Caco-2 (cell line): ENCODE data around the gene TOR2A. TPM values are rescaled to one million over a fixed set of nuclear protein-coding genes. Genes with fewer than 3 reads are reported as not detected.

Source experiments
- BruUV-seq: library from RNA; stranded (reverse); fragments of 400-500 nt; replicated peaks from 2 replicates; lab custom pipeline; 2021; lab: Mats Ljungman, UMichigan
- CTCF ChIA-PET: fragments of 300-600 bp; sonication (Branson Sonifier 250); formaldehyde crosslinking; loops from one replicate; lab custom pipeline; 2022; ENCODE audit warnings: antibody characterized with exemption; lab: Charles Lee
- POLR2A ChIA-PET: fragments of 300-600 bp; sonication (Branson Sonifier 250); formaldehyde crosslinking; loops from one replicate; lab custom pipeline; 2022; ENCODE audit warnings: antibody characterized with exemption; lab: Charles Lee
- DNase-seq, 2 experiments: peaks; one replicate each; pipeline versions ENCODE4 v3.0.0 to v3.0.0-alpha.2; 2020 to 2022
- H3K27me3 ChIP-seq: replicated peaks from 2 replicates; pipeline ENCODE4 v1.6.0; 2011; ENCODE audit warnings: low read length; ENCODE audit not compliant: control insufficient read depth, insufficient read depth
- H3K36me3 ChIP-seq: 2 replicates; pipeline ENCODE4 v1.5.1; 2011; ENCODE audit warnings: low read length; ENCODE audit not compliant: control insufficient read depth, insufficient read depth
- H3K4me1 ChIP-seq: fragments of 250-450 bp; sonication (Bioruptor Pico); 2 replicates; pipeline ENCODE4 v1.5.1; 2020; ENCODE audit warnings: mild to moderate bottlenecking
- H3K4me3 ChIP-seq: 2 replicates; pipeline ENCODE4 v1.5.1; 2011; ENCODE audit warnings: low read depth, mild to moderate bottlenecking, control low read depth, low read length
- H3K9me3 ChIP-seq: fragments of 250-450 bp; sonication (Bioruptor Pico); 2 replicates; pipeline ENCODE4 v1.5.1; 2020; ENCODE audit warnings: mild to moderate bottlenecking, moderate library complexity
- H3K27ac Mint-ChIP-seq: one replicate; pipeline ENCODE4 v1.8.0; 2022; ENCODE audit warnings: mixed read lengths; ENCODE audit not compliant: unreplicated experiment
- H3K27me3 Mint-ChIP-seq: one replicate; pipeline ENCODE4 v1.8.0; 2022; ENCODE audit warnings: mixed read lengths; ENCODE audit not compliant: insufficient read depth, unreplicated experiment
- H3K36me3 Mint-ChIP-seq: one replicate; pipeline ENCODE4 v1.8.0; 2022; ENCODE audit warnings: mild to moderate bottlenecking, mixed read lengths; ENCODE audit not compliant: insufficient read depth, unreplicated experiment
- H3K4me1 Mint-ChIP-seq: one replicate; pipeline ENCODE4 v1.8.0; 2022; ENCODE audit warnings: low read depth, mixed read lengths; ENCODE audit not compliant: unreplicated experiment
- H3K4me3 Mint-ChIP-seq: one replicate; pipeline ENCODE4 v1.8.0; 2022; ENCODE audit warnings: mild to moderate bottlenecking, moderate library complexity, mixed read lengths; ENCODE audit not compliant: unreplicated experiment
- H3K9me3 Mint-ChIP-seq: one replicate; pipeline ENCODE4 v1.8.0; 2022; ENCODE audit warnings: mixed read lengths; ENCODE audit not compliant: unreplicated experiment
- intact Hi-C: fragments of 100-400 bp; cut with micrococcal nuclease; formaldehyde crosslinking; loops from one replicate; pipeline ENCODE4 v1.10.0; 2022; ENCODE audit not compliant: unreplicated experiment
- total RNA-seq: library from RNA; stranded (reverse); gene quantifications from 2 replicates; pipeline ENCODE4 v1.2.3, GENCODE V29; 2022
- TF ChIP-seq, protein P1 (sequence below), 2 experiments: fragments of 200-600 bp in 1 of 2; IDR thresholded peaks; 1 replicate in 1 of 2; 2 replicates in 1 of 2; pipeline versions ENCODE4 v1.5.1 to v1.8.0; 2011 to 2022; ENCODE audit warnings: antibody characterized with exemption in 1 of 2, control low read depth in 1 of 2, inconsistent platforms in 1 of 2, low read depth in 1 of 2, low read length in 1 of 2, mild to moderate bottlenecking in 1 of 2, moderate library complexity in 1 of 2; ENCODE audit not compliant: insufficient read depth in 1 of 2, severe bottlenecking in 1 of 2, unreplicated experiment in 1 of 2

Gene TOR2A
- total RNA-seq, 1 experiment from 2014 or later, result 12.9 TPM

- intact Hi-C loops, result no loop called here
- Mint-ChIP-seq H3K9me3 (no peaks in the 10 kb centered on the region), H3K4me3 (no peak overlapping the region), H3K27ac (no peak overlapping the region), H3K36me3 (peaks cover 5% of the 10 kb centered on the region), H3K27me3 (peaks cover 18% of the 10 kb centered on the region), H3K4me1 (no peaks in the 10 kb centered on the region)
- H3K4me1 ChIP-seq, result 0 out of 2 replicates have a peak, but pooled peaks cover 3% of the 10 kb centered on the region
- peaks cover 2% of the 10 kb centered on the region for H3K27me3 ChIP-seq
- peak overlapping the region; percentile 14 for H3K4me3 ChIP-seq
- CTCF ChIA-PET, result interaction anchor here (2.8 kb wide), 1 partner anchor 21 kb away, joined by 10 read pairs; the partner anchor contains the start of gene TOR2A
- H3K36me3 ChIP-seq, result no peaks in the 10 kb centered on the region
- DNase-seq, result no peak
- POLR2A ChIA-PET, result no interaction called here
- TF ChIP-seq, protein P1, sequence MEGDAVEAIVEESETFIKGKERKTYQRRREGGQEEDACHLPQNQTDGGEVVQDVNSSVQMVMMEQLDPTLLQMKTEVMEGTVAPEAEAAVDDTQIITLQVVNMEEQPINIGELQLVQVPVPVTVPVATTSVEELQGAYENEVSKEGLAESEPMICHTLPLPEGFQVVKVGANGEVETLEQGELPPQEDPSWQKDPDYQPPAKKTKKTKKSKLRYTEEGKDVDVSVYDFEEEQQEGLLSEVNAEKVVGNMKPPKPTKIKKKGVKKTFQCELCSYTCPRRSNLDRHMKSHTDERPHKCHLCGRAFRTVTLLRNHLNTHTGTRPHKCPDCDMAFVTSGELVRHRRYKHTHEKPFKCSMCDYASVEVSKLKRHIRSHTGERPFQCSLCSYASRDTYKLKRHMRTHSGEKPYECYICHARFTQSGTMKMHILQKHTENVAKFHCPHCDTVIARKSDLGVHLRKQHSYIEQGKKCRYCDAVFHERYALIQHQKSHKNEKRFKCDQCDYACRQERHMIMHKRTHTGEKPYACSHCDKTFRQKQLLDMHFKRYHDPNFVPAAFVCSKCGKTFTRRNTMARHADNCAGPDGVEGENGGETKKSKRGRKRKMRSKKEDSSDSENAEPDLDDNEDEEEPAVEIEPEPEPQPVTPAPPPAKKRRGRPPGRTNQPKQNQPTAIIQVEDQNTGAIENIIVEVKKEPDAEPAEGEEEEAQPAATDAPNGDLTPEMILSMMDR (IDR thresholded peaks at IDR 0.05; ENCODE audit: insufficient read depth in 1 of 2, low read depth in 1 of 2, low read length in 1 of 2, severe bottlenecking in 1 of 2, unreplicated experiment in 1 of 2), result no peak
- BruUV-seq, result no TSS peak
- no peaks in the 10 kb centered on the region for H3K9me3 ChIP-seq
Measured at GRCh38 chr9:127755061-127756060, 20.3 kb upstream of the TOR2A start.

- intact Hi-C loops, result no loop called here
- no peak for DNase-seq
- Mint-ChIP-seq H3K27ac (no peak overlapping the region), H3K27me3 (peaks cover 18% of the 10 kb centered on the region), H3K36me3 (peaks cover 5% of the 10 kb centered on the region), H3K9me3 (no peaks in the 10 kb centered on the region), H3K4me1 (no peaks in the 10 kb centered on the region), H3K4me3 (peak overlapping the region; percentile 24)
- ChIA-PET CTCF (interaction anchor here (2.8 kb wide), 1 partner anchor 20 kb away, joined by 10 read pairs; the partner anchor contains the start of gene TOR2A), POLR2A (no interaction called here)
- TF ChIP-seq, protein P1 (IDR thresholded peaks at IDR 0.05; ENCODE audit: insufficient read depth in 1 of 2, low read depth in 1 of 2, low read length in 1 of 2, severe bottlenecking in 1 of 2, unreplicated experiment in 1 of 2), result no peak
- peak overlapping the region; percentile 14 for H3K4me3 ChIP-seq
- H3K4me1 ChIP-seq, result 0 out of 2 replicates have a peak, but pooled peaks cover 3% of the 10 kb centered on the region
- peaks cover 2% of the 10 kb centered on the region for H3K27me3 ChIP-seq
- no peaks in the 10 kb centered on the region for H3K9me3 ChIP-seq
- H3K36me3 ChIP-seq, result no peaks in the 10 kb centered on the region
- BruUV-seq, result no TSS peak
Measured at GRCh38 chr9:127754099-127755060, 19.3 kb upstream of the TOR2A start.
